ENCODE data around the gene GNG12. TPM values are rescaled to one million over a fixed set of nuclear protein-coding genes. Genes with fewer than 3 reads are reported as not detected.

GNG12 gene
- total and polyA plus RNA-seq, 2 donors (not counting 1 experiment from before 2014, with no cell fraction given): not detected

DNA sequence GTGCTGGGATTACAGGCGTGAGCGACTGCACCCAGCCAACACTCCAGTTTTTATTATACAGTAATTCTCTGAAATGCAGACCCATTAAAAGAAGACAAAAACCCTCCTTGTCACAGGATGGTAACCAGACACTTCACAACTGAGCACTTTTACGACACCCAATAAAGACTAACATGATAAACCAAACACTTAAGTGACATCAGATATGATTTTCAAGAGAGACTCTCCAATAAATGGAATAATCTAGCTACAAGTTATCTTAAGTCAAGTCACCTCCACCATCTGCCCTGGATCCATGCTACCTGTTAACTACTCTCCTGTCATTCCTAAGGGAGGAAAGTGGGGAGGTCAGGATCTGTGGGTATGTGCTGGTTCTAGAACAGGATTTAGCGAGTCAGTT, 5.6 kb downstream of the GNG12 start:
- no peaks in the 10 kb centered on the region for H3K36me3 ChIP-seq (replicated peaks in 1 of 2; ENCODE audit: control extremely low read depth in 1 of 2, control insufficient read depth in 1 of 2, extremely low read depth in 1 of 2, insufficient read depth in 2 of 2, low read length in 1 of 2)
- no peak overlapping the region for H2AFZ ChIP-seq (ENCODE audit: insufficient read depth, low read depth, low read length, poor library complexity, severe bottlenecking)
- WGBS (ENCODE audit: insufficient coverage): 93% methylated on average over 3 of the region's 4 CpGs
- DNase-seq (no peak), ATAC-seq (ENCODE audit: low read depth) (no peak)
- peaks cover 0 to 24% (median 17%) of the 10 kb centered on the region in 4 experiments for H3K27me3 ChIP-seq (replicated peaks in 1 of 4; ENCODE audit: control extremely low read depth in 1 of 4, control insufficient read depth in 3 of 4, insufficient read depth in 4 of 4, low read length in 3 of 4)
- H3K9ac ChIP-seq (ENCODE audit: low read length): no peak overlapping the region
- Mint-ChIP-seq H3K27me3 (peaks cover 43% of the 10 kb centered on the region), H3K27ac (no peak overlapping the region), H3K4me3 (no peak overlapping the region), H3K9me3 (ENCODE audit: insufficient read depth) (no peaks in the 10 kb centered on the region), H3K4me1 (peaks cover 12% of the 10 kb centered on the region)
- H3K27ac ChIP-seq (ENCODE audit: low read length in 2 of 2): no peak overlapping the region
- ChIA-PET CTCF (no interaction called here), POLR2A (no interaction called here)
- H3K4me3 ChIP-seq (ENCODE audit: control extremely low read depth in 1 of 5, extremely low read depth in 1 of 5, insufficient read depth in 1 of 5, low read depth in 2 of 5, low read length in 4 of 5): no peak overlapping the region
- H3K79me2 ChIP-seq (ENCODE audit: control insufficient read depth, insufficient read depth, low read length): no peaks in the 10 kb centered on the region
- peaks cover 13 to 16% of the 10 kb centered on the region in 2 donors for H3K4me1 ChIP-seq (ENCODE audit: control insufficient read depth in 2 of 2, insufficient read depth in 2 of 2, low read length in 2 of 2)
- TF ChIP-seq, protein P1, sequence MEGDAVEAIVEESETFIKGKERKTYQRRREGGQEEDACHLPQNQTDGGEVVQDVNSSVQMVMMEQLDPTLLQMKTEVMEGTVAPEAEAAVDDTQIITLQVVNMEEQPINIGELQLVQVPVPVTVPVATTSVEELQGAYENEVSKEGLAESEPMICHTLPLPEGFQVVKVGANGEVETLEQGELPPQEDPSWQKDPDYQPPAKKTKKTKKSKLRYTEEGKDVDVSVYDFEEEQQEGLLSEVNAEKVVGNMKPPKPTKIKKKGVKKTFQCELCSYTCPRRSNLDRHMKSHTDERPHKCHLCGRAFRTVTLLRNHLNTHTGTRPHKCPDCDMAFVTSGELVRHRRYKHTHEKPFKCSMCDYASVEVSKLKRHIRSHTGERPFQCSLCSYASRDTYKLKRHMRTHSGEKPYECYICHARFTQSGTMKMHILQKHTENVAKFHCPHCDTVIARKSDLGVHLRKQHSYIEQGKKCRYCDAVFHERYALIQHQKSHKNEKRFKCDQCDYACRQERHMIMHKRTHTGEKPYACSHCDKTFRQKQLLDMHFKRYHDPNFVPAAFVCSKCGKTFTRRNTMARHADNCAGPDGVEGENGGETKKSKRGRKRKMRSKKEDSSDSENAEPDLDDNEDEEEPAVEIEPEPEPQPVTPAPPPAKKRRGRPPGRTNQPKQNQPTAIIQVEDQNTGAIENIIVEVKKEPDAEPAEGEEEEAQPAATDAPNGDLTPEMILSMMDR (IDR thresholded peaks at IDR 0.05): no peak
- no peak for TF ChIP-seq EZH2 (IDR thresholded peaks at IDR 0.05; ENCODE audit: borderline replicate concordance, insufficient read depth, low read depth, low read length, poor library complexity, severe bottlenecking)
- no peaks in the 10 kb centered on the region for H3K9me3 ChIP-seq (ENCODE audit: control extremely low read depth in 1 of 3, control insufficient read depth in 2 of 3, insufficient read depth in 1 of 3, low read length in 2 of 3)
- no peak overlapping the region for H3K4me2 ChIP-seq (replicated peaks; ENCODE audit: low read depth, low read length, poor library complexity, severe bottlenecking)
- intact Hi-C loops (cut with micrococcal nuclease): no loop called here
- no peaks in the 10 kb centered on the region for H4K20me1 ChIP-seq (ENCODE audit: control insufficient read depth, insufficient read depth, low read length, poor library complexity, severe bottlenecking)

DNA sequence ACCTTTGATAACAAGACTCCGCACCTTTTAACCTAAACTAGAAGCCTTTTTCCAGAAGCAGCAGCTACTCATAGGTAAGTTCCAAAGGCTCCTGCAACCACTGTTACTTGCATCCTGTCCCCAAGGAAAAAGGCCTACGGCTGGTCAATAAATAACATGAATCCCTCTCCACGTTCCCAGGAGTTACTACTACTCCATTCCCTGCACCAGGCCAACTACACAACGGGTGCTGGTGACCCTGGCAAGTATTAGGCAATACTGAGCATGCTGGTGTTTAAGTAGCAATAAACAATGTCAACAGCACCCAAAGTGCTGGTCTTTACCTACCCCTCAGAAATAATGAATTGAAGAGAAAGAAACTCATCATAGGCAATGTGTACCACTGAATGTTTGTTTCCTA, 7.7 kb downstream of the GNG12 start:
- Histone ChIP-seq H3K4me1 (ENCODE audit: control insufficient read depth in 2 of 2, insufficient read depth in 2 of 2, low read length in 2 of 2) (no peaks in the 10 kb centered on the region), H3K4me3 (ENCODE audit: control extremely low read depth in 1 of 5, extremely low read depth in 1 of 5, insufficient read depth in 1 of 5, low read depth in 2 of 5, low read length in 4 of 5) (no peak overlapping the region), H3K27ac (ENCODE audit: low read length in 2 of 2) (no peak overlapping the region), H4K20me1 (ENCODE audit: control insufficient read depth, insufficient read depth, low read length, poor library complexity, severe bottlenecking) (no peaks in the 10 kb centered on the region), H3K27me3 (replicated peaks in 1 of 4; ENCODE audit: control extremely low read depth in 1 of 4, control insufficient read depth in 3 of 4, insufficient read depth in 4 of 4, low read length in 3 of 4) (peaks cover 0 to 4% (median 2%) of the 10 kb centered on the region in 4 experiments), H3K9ac (ENCODE audit: low read length) (no peak overlapping the region), H3K36me3 (replicated peaks in 1 of 2; ENCODE audit: control extremely low read depth in 1 of 2, control insufficient read depth in 1 of 2, extremely low read depth in 1 of 2, insufficient read depth in 2 of 2, low read length in 1 of 2) (no peaks in the 10 kb centered on the region), H3K4me2 (replicated peaks; ENCODE audit: low read depth, low read length, poor library complexity, severe bottlenecking) (no peak overlapping the region), H2AFZ (ENCODE audit: insufficient read depth, low read depth, low read length, poor library complexity, severe bottlenecking) (no peak overlapping the region), H3K9me3 (ENCODE audit: control extremely low read depth in 1 of 3, control insufficient read depth in 2 of 3, insufficient read depth in 1 of 3, low read length in 2 of 3) (no peaks in the 10 kb centered on the region), H3K79me2 (ENCODE audit: control insufficient read depth, insufficient read depth, low read length) (no peaks in the 10 kb centered on the region)
- DNase-seq (no peak), ATAC-seq (ENCODE audit: low read depth) (no peak)
- no peak overlapping the region for H3K4me3 Mint-ChIP-seq
- TF ChIP-seq EZH2 (IDR thresholded peaks at IDR 0.05; ENCODE audit: borderline replicate concordance, insufficient read depth, low read depth, low read length, poor library complexity, severe bottlenecking): no peak
- TF ChIP-seq, protein P1 (IDR thresholded peaks at IDR 0.05): no peak
- intact Hi-C loops (cut with micrococcal nuclease): no loop called here
- ChIA-PET POLR2A (no interaction called here), CTCF (no interaction called here)
- no peak overlapping the region for H3K27ac Mint-ChIP-seq
- no peaks in the 10 kb centered on the region for H3K4me1 Mint-ChIP-seq
- H3K9me3 Mint-ChIP-seq (ENCODE audit: insufficient read depth): no peaks in the 10 kb centered on the region
- H3K27me3 Mint-ChIP-seq: peaks cover 28% of the 10 kb centered on the region
- 100% methylated on average over 1 of the region's 4 CpGs for WGBS (ENCODE audit: insufficient coverage)
